H1 (cell line): ENCODE results near the gene CHI3L1. TPM values are rescaled to one million over a fixed set of nuclear protein-coding genes. Genes with fewer than 3 reads are reported as not detected.
A peak's percentile ranks its signal among the peaks of the same experiment; 100 is the strongest.

Source experiments
- CTCF ChIA-PET: fragments of 300-600 bp; sonication (Branson Sonifier 250); formaldehyde crosslinking; loops from one replicate; lab custom pipeline; 2021; ENCODE audit not compliant: partially characterized antibody; lab: Charles Lee
- POLR2A ChIA-PET: fragments of 300-600 bp; sonication (Branson Sonifier 250); formaldehyde crosslinking; loops from one replicate; lab custom pipeline; 2021; ENCODE audit warnings: inconsistent platforms; ENCODE audit not compliant: partially characterized antibody; lab: Charles Lee
- DNase-seq, 2 experiments: peaks; one replicate each; pipeline versions ENCODE4 v3.0.0 to v3.0.0-alpha.2; 2010 to 2022; ENCODE audit warnings: low spot score in 2 of 2, low read depth in 1 of 2, mixed read lengths in 1 of 2
- FAIRE-seq: peaks from 2 replicates; lab custom pipeline; 2011; peaks lifted over from hg19 to GRCh38; lab: Jason Lieb, UNC
- H2AFZ ChIP-seq: 2 replicates; pipeline ENCODE4 v1.8.1; 2012; ENCODE audit warnings: low read length, inconsistent platforms
- H2AK5ac ChIP-seq: 2 replicates; pipeline ENCODE4 v1.6.1; 2013; ENCODE audit warnings: low read depth, low read length
- H2BK120ac ChIP-seq: replicated peaks from 2 replicates; pipeline ENCODE3; 2013; ENCODE audit warnings: low read depth, low read length, inconsistent platforms
- H2BK12ac ChIP-seq: 2 replicates; pipeline ENCODE4 v1.6.1; 2013; ENCODE audit warnings: low read depth, low read length
- H2BK15ac ChIP-seq: 2 replicates; pipeline ENCODE4 v1.6.1; 2013; ENCODE audit warnings: low read length
- H2BK20ac ChIP-seq: 2 replicates; pipeline ENCODE4 v1.6.1; 2013; ENCODE audit warnings: low read length
- H2BK5ac ChIP-seq: 2 replicates; pipeline ENCODE4 v1.6.1; 2013; ENCODE audit warnings: low read depth, low read length
- H3K14ac ChIP-seq: 2 replicates; pipeline ENCODE4 v1.6.1; 2013; ENCODE audit warnings: inconsistent platforms; ENCODE audit not compliant: insufficient read length
- H3K18ac ChIP-seq: 2 replicates; pipeline ENCODE4 v1.6.1; 2013; ENCODE audit warnings: low read length; ENCODE audit errors: extremely low read depth
- H3K23ac ChIP-seq: 2 replicates; pipeline ENCODE4 v1.6.1; 2013; ENCODE audit warnings: inconsistent platforms; ENCODE audit not compliant: insufficient read length
- H3K23me2 ChIP-seq: 2 replicates; pipeline ENCODE4 v1.6.1; 2013; ENCODE audit warnings: low read depth, low read length
- H3K27ac ChIP-seq: 2 replicates; pipeline ENCODE4 v1.6.1; 2011; ENCODE audit warnings: low read depth, low read length, inconsistent platforms
- H3K27me3 ChIP-seq, 4 experiments: replicated peaks in 1 of 4; 1 replicate in 1 of 4; 2 replicates in 3 of 4; pipeline versions ENCODE4 v1.6.1 to v1.8.1; 2011 to 2013; ENCODE audit warnings: low read length in 3 of 4, mild to moderate bottlenecking in 3 of 4, inconsistent platforms in 2 of 4, mixed read lengths in 2 of 4, moderate library complexity in 1 of 4; ENCODE audit not compliant: control insufficient read depth in 3 of 4, insufficient read depth in 3 of 4; ENCODE audit errors: extremely low read depth in 1 of 4
- H3K36me3 ChIP-seq, 4 experiments: 2 replicates each; pipeline versions ENCODE4 v1.6.1 to v1.8.1; 2011 to 2013; ENCODE audit warnings: mild to moderate bottlenecking in 4 of 4, low read length in 3 of 4, moderate library complexity in 2 of 4, control low read depth in 1 of 4, inconsistent platforms in 1 of 4; ENCODE audit not compliant: insufficient read depth in 4 of 4, control insufficient read depth in 2 of 4
- H3K4ac ChIP-seq: replicated peaks from 2 replicates; pipeline ENCODE3; 2013; ENCODE audit warnings: low read length, low read depth, mixed read lengths, inconsistent platforms; ENCODE audit not compliant: insufficient read length
- H3K4me1 ChIP-seq, 4 experiments: replicated peaks in 1 of 4; 1 replicate in 1 of 4; 2 replicates in 3 of 4; pipeline versions ENCODE4 v1.6.1 to v1.8.1; 2011 to 2013; ENCODE audit warnings: low read length in 3 of 4, inconsistent platforms in 2 of 4, mixed read lengths in 1 of 4; ENCODE audit not compliant: insufficient read depth in 4 of 4, control insufficient read depth in 3 of 4
- H3K4me2 ChIP-seq, 2 experiments: 2 replicates each; pipeline versions ENCODE4 v1.6.1 to v1.8.1; 2011 to 2013; ENCODE audit warnings: low read depth in 2 of 2, low read length in 2 of 2, control low read depth in 1 of 2, inconsistent platforms in 1 of 2, mild to moderate bottlenecking in 1 of 2; ENCODE audit not compliant: insufficient read depth in 1 of 2
- H3K4me3 ChIP-seq, 4 experiments: fragments of 200-600, 300-600 bp in 1 of 4; sonication (generic), shearing (Covaris generic), sonication (Bioruptor Twin) in 1 of 4; 2 replicates each; pipeline versions ENCODE4 v1.5.1 to v1.8.1; 2011 to 2016; ENCODE audit warnings: low read length in 4 of 4, low read depth in 3 of 4, control low read depth in 2 of 4, inconsistent platforms in 2 of 4, mild to moderate bottlenecking in 2 of 4, mixed read lengths in 1 of 4, moderate library complexity in 1 of 4; ENCODE audit not compliant: insufficient read depth in 2 of 4; ENCODE audit errors: extremely low read depth in 1 of 4
- H3K56ac ChIP-seq: replicated peaks from 2 replicates; pipeline ENCODE3; 2013; ENCODE audit warnings: low read depth, mild to moderate bottlenecking, mixed read lengths, low read length, inconsistent platforms; ENCODE audit not compliant: insufficient read length
- H3K79me1 ChIP-seq: 2 replicates; pipeline ENCODE4 v1.6.1; 2013; ENCODE audit warnings: low read depth, low read length, control low read depth
- H3K79me2 ChIP-seq, 2 experiments: 2 replicates each; pipeline versions ENCODE4 v1.6.1 to v1.8.1; 2012 to 2013; ENCODE audit warnings: low read length in 2 of 2, mild to moderate bottlenecking in 2 of 2, inconsistent platforms in 1 of 2; ENCODE audit not compliant: insufficient read depth in 2 of 2, control insufficient read depth in 1 of 2
- H3K9ac ChIP-seq, 4 experiments: replicated peaks in 1 of 4; 1 replicate in 1 of 4; 2 replicates in 3 of 4; pipeline versions ENCODE4 v1.6.1 to v1.8.1; 2011 to 2013; ENCODE audit warnings: low read depth in 3 of 4, low read length in 3 of 4, control low read depth in 2 of 4, mild to moderate bottlenecking in 2 of 4, moderate library complexity in 2 of 4, inconsistent platforms in 1 of 4; ENCODE audit errors: extremely low read depth in 1 of 4
- H3K9me3 ChIP-seq, 2 experiments: 2 replicates each; pipeline versions ENCODE4 v1.6.1 to v1.8.1; 2012 to 2013; ENCODE audit warnings: mild to moderate bottlenecking in 2 of 2, moderate library complexity in 2 of 2, control low read depth in 1 of 2, inconsistent platforms in 1 of 2, low read depth in 1 of 2, low read length in 1 of 2, mixed read lengths in 1 of 2; ENCODE audit not compliant: insufficient read depth in 2 of 2
- H4K20me1 ChIP-seq, 2 experiments: replicated peaks in 1 of 2; 2 replicates each; pipeline versions ENCODE3 to v1.8.1; 2011 to 2013; ENCODE audit warnings: inconsistent platforms in 2 of 2, low read length in 2 of 2, mild to moderate bottlenecking in 1 of 2; ENCODE audit not compliant: insufficient read depth in 2 of 2, control insufficient read depth in 1 of 2
- H4K5ac ChIP-seq: 2 replicates; pipeline ENCODE4 v1.6.1; 2013; ENCODE audit warnings: low read length, low read depth, mixed read lengths, inconsistent platforms; ENCODE audit not compliant: insufficient read length
- H4K8ac ChIP-seq: 2 replicates; pipeline ENCODE4 v1.8.0; 2013; ENCODE audit warnings: mild to moderate bottlenecking, moderate library complexity, low read length, inconsistent platforms; ENCODE audit not compliant: insufficient read depth; ENCODE audit errors: extremely low read depth
- H4K91ac ChIP-seq: replicated peaks from 2 replicates; pipeline ENCODE3; 2013; ENCODE audit warnings: low read length, mixed read lengths, inconsistent platforms; ENCODE audit not compliant: insufficient read length
- CHD2 ChIP-seq: IDR thresholded peaks from 2 replicates; pipeline ENCODE4 v1.6.1; 2012; ENCODE audit warnings: low read length, improper control_type of control experiment
- CREB1 ChIP-seq: IDR thresholded peaks from 2 replicates; pipeline ENCODE4 v1.6.1; 2012; ENCODE audit warnings: inconsistent platforms
- EP300 ChIP-seq, 2 experiments: IDR thresholded peaks; 1 replicate in 1 of 2; 2 replicates in 1 of 2; pipeline ENCODE4 v1.6.1; 2011 to 2012; ENCODE audit warnings: low read depth in 2 of 2, low read length in 2 of 2, mild to moderate bottlenecking in 2 of 2, borderline replicate concordance in 1 of 2, inconsistent platforms in 1 of 2, moderate library complexity in 1 of 2
- MAFK ChIP-seq: IDR thresholded peaks from 2 replicates; pipeline ENCODE4 v1.6.1; 2012; ENCODE audit warnings: low read depth, mild to moderate bottlenecking, improper control_type of control experiment, low read length
- SP4 ChIP-seq: IDR thresholded peaks from 2 replicates; pipeline ENCODE4 v1.6.1; 2012; ENCODE audit warnings: low read length, inconsistent platforms
- SUZ12 ChIP-seq: fragments of 200-600 bp; sonication (generic); IDR thresholded peaks from 2 replicates; pipeline ENCODE4 v1.6.1; 2012; ENCODE audit warnings: mild to moderate bottlenecking, inconsistent platforms, low read length, moderate library complexity, mixed read lengths
- WGBS, 2 experiments: shearing (Covaris generic) in 1 of 2; methylation state at CpG; one replicate each; pipeline versions ENCODE4 v1.1.6 to v1.1.7; 2013 to 2015; ENCODE audit warnings: low lambda C conversion rate in 2 of 2, mixed read lengths in 2 of 2, inconsistent platforms in 1 of 2, low coverage in 1 of 2, missing lambda C conversion rate in 1 of 2; ENCODE audit not compliant: insufficient replicate concordance in 2 of 2, insufficient coverage in 1 of 2, insufficient read length in 1 of 2; ENCODE audit errors: extremely low coverage in 1 of 2, missing lambda C conversion rate in 1 of 2; 5-methylcytosine and 5-hydroxymethylcytosine counted together
- polyA plus RNA-seq, 7 experiments: library from polyadenylated mRNA; depleted of rRNA in 3 of 7; stranded (reverse) in 5 of 7; unstranded in 2 of 7; fragments of >200 nt in 5 of 7; fragments of 200-250 nt in 2 of 7; gene quantifications; 1 replicate in 5 of 7; 2 replicates in 1 of 7; 4 replicates in 1 of 7; pipeline versions ENCODE4 v1.2.1 to v1.2.3, GENCODE V29; 2011 to 2013; ENCODE audit warnings: missing spikeins in 2 of 7, mixed read lengths in 2 of 7
- total RNA-seq: library from RNA; stranded (reverse); fragmentation: NEBNext Ultra II Directional; extraction: Animal tissue kit (Norgen Biotek cat#: 25700); gene quantifications from 2 replicates; pipeline ENCODE4 v1.2.1, GENCODE V29; 2021

CHI3L1 gene
- total and polyA plus RNA-seq, 2 of the 8 experiments (the other 6 are each of a cell fraction or from before 2014, with no cell fraction given): 1.0 TPM; not detected in 1

DNA sequence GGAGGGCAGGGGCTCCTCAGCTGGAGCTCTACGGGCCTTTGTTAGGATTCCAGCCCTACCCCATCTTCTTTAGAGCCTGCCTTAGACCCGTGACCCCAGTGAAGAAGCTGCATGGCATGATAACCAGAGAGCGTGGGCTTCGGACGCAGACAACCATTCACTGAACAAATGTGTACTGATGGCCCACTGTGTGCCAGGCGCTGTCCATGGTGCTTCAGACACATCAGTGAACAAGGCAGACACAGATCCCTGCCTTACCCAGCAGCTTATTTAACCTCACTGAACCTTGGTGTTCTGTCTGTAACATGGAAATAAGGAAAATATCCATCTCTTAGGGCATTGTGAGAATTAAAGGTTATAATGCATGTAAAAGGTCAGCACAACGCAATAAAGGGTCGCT is 33.4 kb upstream of the CHI3L1 start:
- H2BK20ac ChIP-seq: no peak overlapping the region
- H2BK5ac ChIP-seq: no peak overlapping the region
- no peak overlapping the region for H4K91ac ChIP-seq
- H3K23ac ChIP-seq: no peak overlapping the region
- H3K14ac ChIP-seq: no peak overlapping the region
- H2BK12ac ChIP-seq: no peak overlapping the region
- DNase-seq: peak in 1 of 2 experiments; percentile 55
- H2AFZ ChIP-seq: no peak overlapping the region
- H4K20me1 ChIP-seq: no peaks in the 10 kb centered on the region
- H3K27ac ChIP-seq: no peak overlapping the region
- no peak overlapping the region for H3K9ac ChIP-seq
- H3K4me2 ChIP-seq: no peak overlapping the region
- no peak overlapping the region for H4K8ac ChIP-seq
- no peaks in the 10 kb centered on the region for H3K9me3 ChIP-seq
- no peaks in the 10 kb centered on the region for H3K79me2 ChIP-seq
- H3K4ac ChIP-seq: no peak overlapping the region
- ChIA-PET CTCF (interaction anchor here (0.9 to 18.1 kb wide), 14 partner anchors 13 to 194 kb away, joined by 3 to 479 read pairs (median 62); partner anchors contain the start of genes ADORA1, MYBPH, MYOG and PPFIA4), POLR2A (interaction anchor here (1.2 kb wide), 1 partner anchor 215 kb away, joined by 4 read pairs; no protein-coding TSS in a partner anchor)
- H3K18ac ChIP-seq: no peak overlapping the region
- 90% methylated on average over 8 of the region's 8 CpGs; no CpG with 5 or more reads in 1 of the 2 experiments for WGBS, 2 experiments
- TF ChIP-seq EP300 (IDR thresholded peaks at IDR 0.05; ENCODE audit: borderline replicate concordance in 1 of 2, low read depth in 2 of 2, low read length in 2 of 2): no peak
- no peak for TF ChIP-seq MAFK
- no peak for TF ChIP-seq CREB1
- no peak for TF ChIP-seq SP4
- no peak for TF ChIP-seq SUZ12
- no peak for TF ChIP-seq CHD2
- no peaks in the 10 kb centered on the region for H3K23me2 ChIP-seq
- FAIRE-seq: no peak
- H2BK15ac ChIP-seq: no peak overlapping the region
- no peak overlapping the region for H3K4me3 ChIP-seq
- no peak overlapping the region for H4K5ac ChIP-seq
- no peak overlapping the region for H3K56ac ChIP-seq
- H3K36me3 ChIP-seq: no peaks in the 10 kb centered on the region
- peaks cover 0 to 12% (median 11%) of the 10 kb centered on the region in 4 experiments; a peak in 6 of 7 replicates for H3K4me1 ChIP-seq
- no peaks in the 10 kb centered on the region for H3K79me1 ChIP-seq
- H3K27me3 ChIP-seq: no peaks in the 10 kb centered on the region; a peak in 1 of 7 replicates
- H2BK120ac ChIP-seq: no peak overlapping the region
- no peak overlapping the region for H2AK5ac ChIP-seq
